Effector memory CD4-positive, alpha-beta T cell (primary cell): ENCODE results near the gene ZBED4.

Experiments
- DNase-seq, 3 donors: peaks; one replicate each; pipeline ENCODE4 v3.0.0-alpha.2; 2020
- H3K27ac ChIP-seq: 2 replicates; pipeline ENCODE4 v1.7.0; 2013; ENCODE audit warnings: mild to moderate bottlenecking, low read length, moderate library complexity; ENCODE audit not compliant: insufficient read depth, poor library complexity, severe bottlenecking
- H3K27me3 ChIP-seq: replicated peaks from 2 replicates; pipeline ENCODE4 v1.7.0; 2013; ENCODE audit warnings: mild to moderate bottlenecking, low read length; ENCODE audit not compliant: insufficient read depth, control insufficient read depth, poor library complexity, severe bottlenecking
- H3K36me3 ChIP-seq: 2 replicates; pipeline ENCODE4 v1.7.0; 2013; ENCODE audit warnings: mild to moderate bottlenecking, low read length, moderate library complexity; ENCODE audit not compliant: control insufficient read depth, insufficient read depth
- H3K4me1 ChIP-seq: 2 replicates; pipeline ENCODE4 v1.7.0; 2013; ENCODE audit warnings: low read length, mild to moderate bottlenecking; ENCODE audit not compliant: control insufficient read depth, insufficient read depth, poor library complexity, severe bottlenecking
- H3K4me3 ChIP-seq: 2 replicates; pipeline ENCODE4 v1.7.0; 2013; ENCODE audit warnings: low read length, low read depth, mild to moderate bottlenecking; ENCODE audit not compliant: insufficient read depth, poor library complexity, severe bottlenecking
- H3K9me3 ChIP-seq: 2 replicates; pipeline ENCODE4 v1.7.0; 2013; ENCODE audit warnings: mild to moderate bottlenecking, low read length, moderate library complexity; ENCODE audit not compliant: control insufficient read depth

The ZBED4 gene

GRCh38 chr22:49867303-49868265 lies 13.9 kb downstream of the ZBED4 start:
- Histone ChIP-seq H3K27ac (peak overlapping the region; percentile 14), H3K27me3 (no peaks in the 10 kb centered on the region), H3K36me3 (no peaks in the 10 kb centered on the region), H3K4me1 (peaks cover 23% of the 10 kb centered on the region), H3K4me3 (no peak overlapping the region), H3K9me3 (peaks cover 8% of the 10 kb centered on the region)
- no peak for DNase-seq

GRCh38 chr22:49869086-49869830 lies 15.6 kb downstream of the ZBED4 start:
- peaks cover 8% of the 10 kb centered on the region for H3K9me3 ChIP-seq
- no peak overlapping the region for H3K4me3 ChIP-seq
- H3K4me1 ChIP-seq: peaks cover 17% of the 10 kb centered on the region
- no peaks in the 10 kb centered on the region for H3K27me3 ChIP-seq
- no peaks in the 10 kb centered on the region for H3K36me3 ChIP-seq
- no peak for DNase-seq
- H3K27ac ChIP-seq: no peak overlapping the region

DNA sequence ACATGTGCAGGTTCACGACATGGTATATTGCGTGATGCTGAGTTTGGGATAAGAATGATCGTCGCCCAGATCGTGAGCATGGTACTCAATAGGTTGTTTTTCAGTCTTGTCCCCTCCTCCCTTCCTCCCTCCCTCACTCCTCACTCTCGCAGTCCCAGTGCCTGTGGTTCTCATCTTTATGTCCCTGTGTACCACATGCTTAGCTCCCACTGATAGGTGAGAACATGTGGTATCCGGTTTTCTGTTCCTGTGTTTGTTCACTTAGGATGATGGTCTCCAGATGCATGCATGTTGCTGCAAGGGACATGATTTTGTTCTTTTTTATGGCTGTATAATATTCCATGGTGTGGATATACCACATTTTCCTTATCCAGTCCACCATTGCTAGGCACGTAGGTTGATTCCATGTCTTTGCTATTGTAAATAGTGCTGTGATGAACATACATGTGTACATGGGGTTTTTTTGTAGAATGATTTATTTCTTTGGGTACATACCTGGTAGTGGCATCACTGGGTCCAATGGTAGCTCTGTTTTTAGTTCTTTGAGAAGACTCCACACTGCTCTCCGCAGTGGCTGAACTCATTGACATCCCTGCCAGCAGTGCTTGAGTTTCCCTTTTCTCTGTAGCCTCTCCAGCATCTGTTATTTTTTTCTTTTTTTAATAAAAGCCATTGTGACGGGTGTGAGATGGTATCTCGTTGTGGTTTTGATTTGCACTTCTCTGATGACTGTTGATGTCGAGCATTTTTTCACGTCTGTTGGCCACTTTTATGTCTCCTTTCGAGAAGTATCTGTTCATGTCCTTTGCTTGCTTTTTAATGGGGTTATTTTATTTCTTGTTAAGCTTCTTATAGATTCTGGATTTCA lies 16.4 kb downstream of the ZBED4 start:
- Histone ChIP-seq H3K9me3 (peaks cover 8% of the 10 kb centered on the region), H3K27ac (peak overlapping the region; percentile 35), H3K4me1 (peaks cover 17% of the 10 kb centered on the region), H3K4me3 (no peak overlapping the region), H3K27me3 (no peaks in the 10 kb centered on the region), H3K36me3 (no peaks in the 10 kb centered on the region)
- DNase-seq: peak in 2 of 3 donors; percentile 22 to 27

DNA sequence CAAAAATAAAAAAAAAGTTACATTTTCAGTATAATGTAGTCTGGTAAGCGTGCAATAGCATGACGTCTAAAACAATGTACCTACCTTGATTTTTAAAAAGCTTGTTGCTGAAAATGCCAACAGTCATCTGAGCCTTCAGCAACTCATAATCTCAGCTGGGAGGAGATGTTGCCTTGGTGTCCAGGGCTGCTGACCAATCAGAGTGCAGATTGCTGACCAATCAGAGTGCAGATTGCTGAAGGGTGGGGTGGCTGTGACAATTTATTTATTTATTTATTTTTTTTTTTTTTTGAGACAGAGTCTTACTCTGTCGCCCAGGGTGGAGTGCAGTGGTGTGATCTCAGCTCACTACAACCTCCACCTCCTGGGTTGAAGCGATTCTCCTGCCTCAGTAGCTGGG lies 17.8 kb downstream of the ZBED4 start:
- Histone ChIP-seq H3K4me3 (no peak overlapping the region), H3K36me3 (no peaks in the 10 kb centered on the region), H3K27me3 (no peaks in the 10 kb centered on the region), H3K4me1 (peaks cover 17% of the 10 kb centered on the region), H3K27ac (no peak overlapping the region), H3K9me3 (no peaks in the 10 kb centered on the region)
- DNase-seq: no peak

- Histone ChIP-seq H3K36me3 (no peaks in the 10 kb centered on the region), H3K4me3 (no peak overlapping the region), H3K9me3 (no peaks in the 10 kb centered on the region), H3K27me3 (no peaks in the 10 kb centered on the region), H3K4me1 (peaks cover 14% of the 10 kb centered on the region), H3K27ac (no peak overlapping the region)
- DNase-seq: no peak
Observed at GRCh38 chr22:49872347-49872746, 18.7 kb downstream of the ZBED4 start.

- no peak overlapping the region for H3K4me3 ChIP-seq
- H3K4me1 ChIP-seq: peaks cover 4% of the 10 kb centered on the region
- no peak for DNase-seq
- no peaks in the 10 kb centered on the region for H3K9me3 ChIP-seq
- H3K27me3 ChIP-seq: no peaks in the 10 kb centered on the region
- H3K27ac ChIP-seq: no peak overlapping the region
- no peaks in the 10 kb centered on the region for H3K36me3 ChIP-seq
Observed at GRCh38 chr22:49873228-49873940, 19.7 kb downstream of the ZBED4 start.

DNA sequence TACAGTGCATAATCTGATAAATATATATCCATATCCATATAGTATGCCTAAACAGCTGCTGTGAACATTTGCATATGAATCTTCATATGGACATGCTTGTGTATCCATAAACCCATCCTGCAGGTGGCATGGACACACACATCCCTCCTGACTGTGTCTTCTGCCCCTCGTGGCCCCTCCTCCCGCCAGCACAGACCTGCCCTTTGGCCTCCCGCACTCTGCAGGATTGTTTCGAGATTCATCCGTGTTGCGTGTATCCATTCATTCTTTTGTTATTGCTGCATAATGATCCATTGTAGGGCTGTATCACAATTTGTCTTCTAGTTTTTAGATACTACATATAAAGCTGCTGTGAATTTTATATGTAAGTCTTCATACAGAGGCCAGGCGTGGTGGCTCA lies 24.0 kb downstream of the ZBED4 start:
- no peak for DNase-seq
- no peaks in the 10 kb centered on the region for H3K9me3 ChIP-seq
- H3K27ac ChIP-seq: no peak overlapping the region
- H3K36me3 ChIP-seq: no peaks in the 10 kb centered on the region
- H3K4me1 ChIP-seq: peaks cover 4% of the 10 kb centered on the region
- no peaks in the 10 kb centered on the region for H3K27me3 ChIP-seq
- H3K4me3 ChIP-seq: no peak overlapping the region

GRCh38 chr22:49878206-49878605 lies 24.6 kb downstream of the ZBED4 start:
- H3K27ac ChIP-seq: no peak overlapping the region
- DNase-seq: no peak
- no peaks in the 10 kb centered on the region for H3K36me3 ChIP-seq

DNA sequence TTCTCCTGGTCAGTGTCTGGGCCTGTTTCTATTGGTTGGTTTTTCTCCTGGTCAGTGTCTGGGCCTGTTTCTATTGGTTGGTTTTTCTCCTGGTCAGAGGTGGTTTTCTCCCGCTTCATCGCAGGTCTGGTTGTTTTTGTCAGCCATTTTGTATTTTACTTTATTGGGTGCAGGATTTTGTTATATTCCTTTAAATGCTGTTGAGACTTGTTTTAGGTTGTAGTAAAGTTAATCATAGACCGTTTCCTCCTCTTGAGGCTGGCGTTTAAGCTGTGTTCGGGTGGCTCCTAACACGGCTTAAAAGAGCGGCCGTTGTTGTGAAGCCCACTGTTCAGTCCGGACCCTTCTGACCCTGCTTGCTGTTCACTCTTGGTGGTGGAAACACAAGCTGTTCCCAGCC lies 26.2 kb downstream of the ZBED4 start:
- Histone ChIP-seq H3K36me3 (peaks cover 10% of the 10 kb centered on the region), H3K27me3 (no peaks in the 10 kb centered on the region)
- no peak for DNase-seq

More at GRCh38 chr22:49878206-49878605, 24.6 kb downstream of the ZBED4 start:
- no peak overlapping the region for H3K4me3 ChIP-seq
- H3K27me3 ChIP-seq: no peaks in the 10 kb centered on the region
- peaks cover 4% of the 10 kb centered on the region for H3K4me1 ChIP-seq
- H3K9me3 ChIP-seq: no peaks in the 10 kb centered on the region

More for the DNA sequence above, 26.2 kb downstream of the ZBED4 start:
- Histone ChIP-seq H3K4me3 (no peak overlapping the region), H3K27ac (no peak overlapping the region), H3K9me3 (no peaks in the 10 kb centered on the region), H3K4me1 (peaks cover 4% of the 10 kb centered on the region)
